H1 (cell line): ENCODE results near the gene FCAR. TPM values are rescaled to one million over a fixed set of nuclear protein-coding genes. Genes with fewer than 3 reads are reported as not detected.

Source experiments
- CTCF ChIP-seq, 3 experiments: IDR thresholded peaks; 1 replicate in 2 of 3; 2 replicates in 1 of 3; pipeline versions ENCODE4 v1.5.1 to v1.6.1; 2011; ENCODE audit warnings: low read length in 3 of 3, mild to moderate bottlenecking in 3 of 3, inconsistent platforms in 2 of 3, low read depth in 1 of 3, moderate library complexity in 1 of 3; ENCODE audit not compliant: insufficient read depth in 1 of 3; ENCODE audit errors: control extremely low read depth in 1 of 3
- EGR1 ChIP-seq: IDR thresholded peaks from 2 replicates; pipeline ENCODE4 v1.6.1; 2011; ENCODE audit warnings: low read depth, low read length, borderline replicate concordance
- GABPA ChIP-seq: IDR thresholded peaks from 2 replicates; pipeline ENCODE4 v1.6.1; 2011; ENCODE audit warnings: mild to moderate bottlenecking, low read length, moderate library complexity, borderline replicate concordance; ENCODE audit not compliant: insufficient read depth
- SP2 ChIP-seq: IDR thresholded peaks from 2 replicates; pipeline ENCODE4 v1.6.1; 2012; ENCODE audit warnings: mild to moderate bottlenecking, low read length, inconsistent platforms
- TAF1 ChIP-seq: IDR thresholded peaks from 2 replicates; pipeline ENCODE4 v1.6.1; 2011; ENCODE audit warnings: mild to moderate bottlenecking, low read depth, low read length
- polyA plus RNA-seq, 7 experiments: library from polyadenylated mRNA; depleted of rRNA in 3 of 7; stranded (reverse) in 5 of 7; unstranded in 2 of 7; fragments of >200 nt in 5 of 7; fragments of 200-250 nt in 2 of 7; gene quantifications; 1 replicate in 5 of 7; 2 replicates in 1 of 7; 4 replicates in 1 of 7; pipeline versions ENCODE4 v1.2.1 to v1.2.3, GENCODE V29; 2011 to 2013; ENCODE audit warnings: missing spikeins in 2 of 7, mixed read lengths in 2 of 7
- total RNA-seq: library from RNA; stranded (reverse); fragmentation: NEBNext Ultra II Directional; extraction: Animal tissue kit (Norgen Biotek cat#: 25700); gene quantifications from 2 replicates; pipeline ENCODE4 v1.2.1, GENCODE V29; 2021

FCAR gene
- total and polyA plus RNA-seq, 2 of the 8 experiments (the other 6 are each of a cell fraction or from before 2014, with no cell fraction given), result not detected

GRCh38 chr19:54902061-54902460 is 28.0 kb downstream of the FCAR start (continued):
- TF ChIP-seq SP2, result no peak
- TF ChIP-seq CTCF (IDR thresholded peaks at IDR 0.05; ENCODE audit: control extremely low read depth in 1 of 3, insufficient read depth in 1 of 3, low read depth in 1 of 3, low read length in 3 of 3), result no peak
- TF ChIP-seq EGR1, result no peak
- TF ChIP-seq TAF1, result no peak
- no peak for TF ChIP-seq GABPA
